Medulla oblongata (tissue), 1 donor: ENCODE measurements around the gene SRP19.
"Not testable (repeated sequence)": the region's sequence is repeated elsewhere in the genome, so short reads cannot be mapped to it uniquely, and the experiment has no call there.

Experiments used
- DNase-seq: peaks from one replicate; pipeline ENCODE4 v3.0.0-alpha.2; 2015; ENCODE audit errors: extremely low spot score

Gene SRP19

GRCh38 chr5:112860929-112861637, at the start of gene SRP19:
Gene SRP19, plus strand, starts transcription at chr5:112861287. Its CDS starts 90 bp downstream, at chr5:112861377.
- DNase-seq = peak; percentile 99

GRCh38 chr5:112812549-112812948, 48.5 kb upstream of the SRP19 start:
- DNase-seq = no peak

GRCh38 chr5:112820246-112820645, 40.8 kb upstream of the SRP19 start:
- DNase-seq = no peak

GRCh38 chr5:112822456-112822855, 38.6 kb upstream of the SRP19 start:
- DNase-seq = no peak

GRCh38 chr5:112823181-112823580, 37.9 kb upstream of the SRP19 start:
- no peak for DNase-seq

GRCh38 chr5:112823656-112824055, 37.4 kb upstream of the SRP19 start:
- no peak for DNase-seq

- no peak for DNase-seq
Observed at GRCh38 chr5:112824197-112824596, 36.9 kb upstream of the SRP19 start.

- DNase-seq = no peak
Observed at GRCh38 chr5:112830378-112830777, 30.7 kb upstream of the SRP19 start.

GRCh38 chr5:112833971-112834370, 27.1 kb upstream of the SRP19 start:
- DNase-seq = no peak

GRCh38 chr5:112844489-112844888, 16.6 kb upstream of the SRP19 start:
- no peak for DNase-seq

- DNase-seq = no peak
Observed at GRCh38 chr5:112846556-112846955, 14.5 kb upstream of the SRP19 start.

- no peak for DNase-seq
Observed at GRCh38 chr5:112847306-112847705, 13.8 kb upstream of the SRP19 start.

- DNase-seq = peak; percentile 83
Observed at GRCh38 chr5:112848116-112848811, 12.8 kb upstream of the SRP19 start.

GRCh38 chr5:112849912-112850311, 11.2 kb upstream of the SRP19 start:
- no peak for DNase-seq

GRCh38 chr5:112854651-112855050, 6.4 kb upstream of the SRP19 start:
- DNase-seq = no peak

- no peak for DNase-seq
Observed at GRCh38 chr5:112857866-112858265, 3.2 kb upstream of the SRP19 start.

GRCh38 chr5:112860571-112860928, 537 bp upstream of the SRP19 start:
- DNase-seq = not testable (repeated sequence)

GRCh38 chr5:112861638-112861985, 525 bp downstream of the SRP19 start:
- no peak for DNase-seq

- no peak for DNase-seq
Observed at GRCh38 chr5:112862085-112862484, 998 bp downstream of the SRP19 start.

GRCh38 chr5:112863549-112863948, 2.5 kb downstream of the SRP19 start:
- DNase-seq = no peak

- DNase-seq = no peak
Observed at GRCh38 chr5:112865128-112865527, 4.0 kb downstream of the SRP19 start.

- no peak for DNase-seq
Observed at GRCh38 chr5:112866739-112867138, 5.7 kb downstream of the SRP19 start.

GRCh38 chr5:112867411-112867810, 6.3 kb downstream of the SRP19 start:
- DNase-seq = peak; percentile 58

GRCh38 chr5:112869948-112870347, 8.9 kb downstream of the SRP19 start:
- no peak for DNase-seq
